NCI-H524 (cell line): ENCODE data around the gene CALY.

Experiments used
- DNase-seq, 2 experiments: peaks; one replicate each; lab custom pipeline; 2025; lab: John Stamatoyannopoulos, UW

The CALY gene

DNA sequence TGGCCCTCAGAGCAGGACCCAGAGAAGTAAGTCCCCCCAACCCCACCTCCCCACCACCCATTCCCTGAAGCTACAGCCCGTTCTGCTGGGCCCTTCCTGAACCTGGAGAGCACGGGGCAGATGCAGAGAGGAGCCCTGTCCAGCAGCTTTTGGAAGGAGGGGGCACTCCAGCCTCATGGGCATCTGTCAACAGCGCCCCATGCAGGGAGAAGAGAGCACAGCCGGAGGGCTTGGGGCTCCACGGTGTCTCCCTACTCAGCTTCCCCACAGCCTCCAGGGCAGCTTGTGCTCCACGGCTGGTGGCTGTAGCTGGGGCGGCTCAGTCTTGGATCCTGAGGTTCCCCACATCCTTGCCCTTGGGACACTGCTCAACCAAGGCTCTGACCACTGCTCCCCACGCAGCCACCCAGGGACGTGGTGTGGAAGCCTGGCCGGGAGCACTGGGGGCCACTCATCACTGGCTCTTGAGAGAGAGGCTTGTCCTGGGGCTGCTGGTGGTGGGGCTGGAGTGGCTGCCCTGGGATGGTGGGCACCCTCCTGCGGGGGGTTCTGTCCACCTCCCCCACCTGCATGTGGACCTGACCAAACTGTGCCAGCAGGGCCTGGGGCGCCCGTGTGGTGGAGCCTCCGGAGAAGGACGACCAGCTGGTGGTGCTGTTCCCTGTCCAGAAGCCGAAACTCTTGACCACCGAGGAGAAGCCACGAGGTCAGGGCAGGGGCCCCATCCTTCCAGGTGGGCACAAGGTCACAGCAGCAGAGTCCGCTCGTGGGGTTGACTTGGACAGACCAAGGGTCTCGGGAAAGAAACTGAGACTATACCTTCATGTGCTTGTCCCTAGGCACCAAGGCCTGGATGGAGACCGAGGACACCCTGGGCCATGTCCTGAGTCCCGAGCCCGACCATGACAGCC is 15.0 kb upstream of the CALY start:
- no peak for DNase-seq

DNA sequence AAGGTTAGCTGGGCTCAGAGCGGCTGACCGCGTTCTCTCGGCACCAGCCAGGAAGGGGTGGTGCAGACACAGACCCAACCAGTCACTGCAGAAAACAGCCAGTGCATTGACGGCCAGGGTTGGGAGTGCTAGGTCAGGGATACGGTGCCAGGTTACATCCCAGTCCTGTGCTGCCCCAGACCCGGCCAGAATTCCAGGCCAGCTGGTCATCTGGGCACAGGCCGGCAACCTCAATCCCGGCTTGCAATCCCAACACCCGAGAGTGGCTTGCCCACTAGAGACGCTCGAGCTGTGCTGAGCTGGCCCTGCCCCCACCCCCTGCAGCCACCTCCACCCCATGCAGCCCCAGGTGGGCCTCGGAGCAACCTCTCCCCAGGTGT is 14.2 kb upstream of the CALY start:
- DNase-seq, result no peak

DNA sequence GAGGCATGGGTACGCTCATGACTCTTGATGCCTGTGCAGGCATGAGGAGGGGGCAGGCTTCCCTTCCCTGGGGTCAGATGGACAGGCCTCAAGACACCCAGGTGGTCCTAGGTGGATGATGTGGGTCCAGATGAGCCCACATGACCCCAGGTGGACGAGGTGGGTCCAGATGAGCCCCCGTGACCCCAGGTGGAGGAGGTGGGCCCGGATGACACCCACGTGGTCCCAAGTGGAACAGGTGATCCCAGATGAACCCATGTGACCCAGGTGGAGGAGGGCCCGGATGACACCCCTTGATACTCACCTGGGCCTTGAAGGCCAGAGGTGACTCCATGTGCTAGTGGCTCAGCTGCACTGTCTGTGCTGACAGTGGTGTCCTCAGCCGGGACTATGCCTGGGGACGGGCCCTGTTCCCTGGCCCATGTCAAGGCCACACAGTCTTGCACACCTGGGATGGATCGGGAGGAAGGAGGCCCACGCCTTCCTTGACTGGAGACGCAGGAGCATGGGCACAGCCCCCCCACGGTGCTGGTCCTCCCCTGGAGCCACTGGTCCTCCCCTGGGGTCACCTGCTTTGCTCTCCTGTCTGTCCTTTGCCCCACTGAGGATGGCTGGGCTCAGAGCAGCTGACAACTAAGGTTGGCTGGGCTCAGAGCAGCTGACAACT is 13.7 kb upstream of the CALY start:
- DNase-seq, result no peak

DNA sequence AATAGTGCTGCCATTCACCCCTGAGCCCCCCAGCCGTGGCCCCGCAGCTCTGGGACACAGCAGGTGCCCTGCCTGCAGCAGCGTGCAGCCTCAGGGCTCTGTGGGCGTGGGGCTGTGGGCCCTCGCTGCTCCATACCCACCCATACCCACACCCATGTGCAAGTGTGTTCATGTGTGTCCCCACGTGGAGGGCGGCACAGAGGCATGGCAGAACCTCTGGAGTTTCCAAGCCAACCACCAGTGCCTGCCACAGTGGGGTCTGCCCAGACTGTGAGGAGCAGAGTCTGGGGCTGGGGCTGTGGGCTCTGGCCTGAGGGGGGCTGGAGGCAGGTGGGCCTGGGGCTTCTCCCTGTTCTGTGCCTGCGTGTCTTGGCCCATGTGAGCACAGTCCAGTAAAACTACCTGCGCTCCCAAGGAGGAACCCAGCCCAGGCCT is 12.9 kb upstream of the CALY start:
- no peak for DNase-seq

DNA sequence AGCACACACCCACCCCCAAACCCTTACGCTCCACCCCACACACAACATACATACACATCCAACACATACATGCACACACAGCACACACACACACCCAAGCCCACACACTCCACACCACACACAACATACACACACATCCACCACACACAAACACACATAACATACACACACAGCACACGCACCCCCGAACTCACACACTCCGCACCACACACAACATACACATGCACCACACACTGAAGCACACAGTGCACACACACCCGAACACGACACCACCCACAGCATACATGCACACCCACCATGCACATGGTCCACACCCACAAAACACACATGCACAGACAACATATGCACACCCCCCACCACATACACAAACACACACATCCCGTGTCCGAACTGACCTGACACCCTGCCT is 12.5 kb upstream of the CALY start:
- no peak for DNase-seq

DNA sequence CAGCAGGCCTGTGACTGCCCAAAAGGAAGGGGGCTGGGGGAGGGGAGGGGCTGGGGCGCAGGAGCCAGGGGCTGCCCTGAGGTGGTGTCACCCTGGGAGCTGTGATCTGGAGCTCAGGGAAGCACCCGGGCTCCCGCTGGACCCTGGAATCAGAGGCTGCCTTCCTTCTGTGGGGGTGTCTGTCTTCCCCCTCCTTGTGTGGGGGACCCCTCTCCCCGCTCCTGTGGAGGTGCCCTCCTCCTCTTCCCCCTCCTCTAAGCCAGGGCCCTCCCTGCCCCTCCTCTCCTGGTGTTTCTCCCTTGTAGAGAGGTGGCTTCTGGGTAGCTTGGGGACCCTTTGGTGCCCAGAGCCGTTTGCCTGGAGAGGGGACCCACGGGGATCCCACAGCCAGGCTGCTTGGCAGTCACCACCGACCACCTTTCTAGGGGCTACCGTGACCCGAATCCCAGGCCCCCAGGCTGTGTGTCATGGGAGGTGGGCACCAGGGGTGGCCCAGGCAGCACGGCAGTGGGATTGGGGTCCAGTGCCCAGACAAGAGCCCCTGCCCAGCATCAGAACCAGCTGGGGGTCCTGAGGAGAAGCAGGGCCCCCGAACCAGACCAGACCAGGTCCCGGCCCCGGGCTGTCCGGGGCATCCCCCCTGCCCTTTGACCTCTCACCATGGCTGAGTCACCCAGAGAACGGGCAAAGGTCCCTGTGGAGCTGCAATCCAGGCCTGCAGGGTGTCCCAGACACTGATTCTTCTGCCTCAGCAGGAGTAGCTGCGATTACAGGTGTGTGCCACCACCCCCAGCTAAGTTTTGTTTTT is 11.2 kb upstream of the CALY start:
- DNase-seq, result no peak

DNA sequence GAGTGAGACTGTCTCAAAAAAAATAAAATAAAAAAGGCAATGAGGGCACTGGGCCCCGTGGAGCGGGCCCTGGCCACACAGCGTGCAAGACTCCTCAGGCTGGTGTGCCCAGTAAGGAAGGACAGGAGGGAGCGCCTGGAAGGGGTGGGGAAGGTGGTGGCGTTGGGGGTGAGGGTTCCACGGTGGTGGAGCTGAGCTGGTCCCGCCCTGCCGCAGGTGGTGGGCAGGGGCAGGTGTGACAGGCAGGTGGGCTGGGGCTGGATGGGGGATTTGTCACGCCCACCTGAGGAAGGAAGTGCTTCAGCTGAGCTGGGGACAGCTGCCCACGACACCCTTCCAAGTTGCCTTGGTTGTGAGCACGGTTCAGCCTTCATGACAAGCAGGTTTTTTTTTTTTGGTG is 9.7 kb upstream of the CALY start:
- no peak for DNase-seq

- no peak for DNase-seq
Measured at GRCh38 chr10:133344236-133344635, 7.5 kb upstream of the CALY start.

GRCh38 chr10:133343558-133343957 is 6.9 kb upstream of the CALY start:
- no peak for DNase-seq

DNA sequence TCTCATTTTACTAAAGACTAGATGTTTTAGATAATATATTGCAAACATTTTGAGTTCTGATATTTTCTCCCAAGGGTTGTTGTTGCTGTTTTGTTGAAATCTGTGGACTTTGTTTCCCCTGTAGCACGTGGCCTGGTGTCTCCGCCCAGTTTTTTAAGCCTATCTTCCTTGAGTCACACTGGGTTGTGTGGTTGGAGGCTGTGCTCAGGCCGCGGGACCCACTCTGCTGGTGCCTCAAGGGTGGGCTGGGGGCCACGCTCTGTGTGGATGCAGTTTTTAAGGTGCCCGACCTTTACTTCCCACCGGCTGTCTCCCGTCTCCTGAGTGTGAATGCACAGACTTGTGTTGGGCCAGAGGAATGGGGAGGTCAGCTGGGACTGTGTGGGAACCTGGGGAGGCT is 6.2 kb upstream of the CALY start:
- DNase-seq, result no peak

GRCh38 chr10:133341983-133342382 is 5.3 kb upstream of the CALY start:
- DNase-seq, result no peak

- no peak for DNase-seq
Measured at GRCh38 chr10:133339708-133340380, 3.1 kb upstream of the CALY start.

GRCh38 chr10:133338080-133339071 is 1.7 kb upstream of the CALY start:
- DNase-seq, result no peak

- no peak for DNase-seq
Measured at GRCh38 chr10:133337370-133337725, 652 bp upstream of the CALY start.

- no peak for DNase-seq
Measured at GRCh38 chr10:133336118-133336576, 549 bp downstream of the CALY start.

- DNase-seq, result peak in 1 of 2 experiments; percentile 9
Measured at GRCh38 chr10:133335246-133336117, 1.2 kb downstream of the CALY start.

DNA sequence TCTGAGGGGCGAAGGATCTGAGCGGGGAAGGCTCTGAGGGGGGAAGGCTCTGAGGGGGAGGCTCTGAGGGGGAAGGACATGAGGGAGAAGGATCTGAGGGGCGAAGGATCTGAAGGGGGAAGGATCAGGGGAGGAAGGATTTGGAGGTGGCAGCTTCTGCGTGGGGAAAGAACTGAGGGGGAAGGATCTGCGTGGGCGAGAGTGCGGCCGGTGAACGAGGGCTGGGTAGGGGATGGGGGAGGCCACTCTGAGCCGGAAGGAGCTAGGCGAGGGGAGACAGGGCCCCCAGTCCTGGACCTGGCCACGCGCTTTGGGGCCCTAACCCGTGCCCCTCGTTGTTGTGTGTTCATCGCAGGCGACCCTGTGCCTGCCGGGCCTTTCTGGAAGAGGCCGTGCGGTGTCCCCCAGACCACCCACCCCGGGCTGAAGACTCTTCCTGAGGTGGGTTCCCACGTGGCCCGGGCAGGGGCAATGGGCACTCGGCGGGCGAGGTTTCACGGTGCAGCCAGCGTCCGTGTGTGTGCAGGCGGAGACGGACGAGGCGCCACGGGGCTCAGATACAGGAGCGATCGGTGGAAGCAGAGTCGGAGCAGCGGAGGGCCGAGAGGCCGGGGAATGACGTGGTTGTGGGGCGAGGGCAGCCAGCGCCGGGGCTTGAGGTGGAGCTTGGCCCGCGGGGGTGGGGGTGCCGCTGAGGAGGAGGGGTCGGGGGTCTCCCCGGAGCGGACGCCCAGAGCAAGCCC is 2.0 kb downstream of the CALY start:
- no peak for DNase-seq

DNA sequence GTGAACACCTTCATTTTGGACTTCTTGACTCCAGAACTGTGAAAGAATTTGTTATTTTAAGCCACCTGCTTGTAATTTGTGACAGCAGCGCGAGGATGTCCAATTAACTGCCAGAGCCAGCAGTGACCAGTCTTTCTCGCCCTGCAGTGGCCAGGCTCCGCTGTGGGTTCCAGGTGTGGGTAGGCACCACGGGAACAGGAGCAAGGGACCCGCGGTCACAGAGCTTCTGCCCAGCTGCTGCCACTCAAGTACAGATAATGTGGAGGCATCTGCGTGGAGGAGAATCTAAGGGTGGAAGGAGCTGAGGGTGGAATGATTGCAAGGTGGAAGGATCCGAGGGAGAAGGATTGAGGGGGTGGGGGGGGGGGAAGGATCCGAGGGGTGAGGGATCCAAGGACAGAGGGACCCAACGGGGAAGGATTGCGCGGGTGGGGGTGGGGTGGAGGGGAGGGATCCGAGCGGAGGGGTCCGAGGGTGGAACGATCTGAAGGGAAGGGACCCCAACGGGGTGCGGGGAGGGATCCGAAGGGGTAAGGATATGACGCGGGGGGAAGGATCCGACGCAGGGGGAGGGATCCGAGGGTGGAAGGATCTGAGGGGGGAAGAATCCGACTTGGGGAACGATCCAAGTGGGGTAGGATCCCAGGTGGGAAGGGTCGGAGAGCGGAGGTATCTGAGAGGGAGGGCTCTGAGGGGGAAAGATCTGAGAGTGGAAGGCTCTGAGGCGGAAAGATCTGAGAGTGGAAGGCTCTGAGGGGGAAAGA is 3.6 kb downstream of the CALY start:
- no peak for DNase-seq
